ENCODE measurements around the gene CELF2.

CELF2 gene

DNA sequence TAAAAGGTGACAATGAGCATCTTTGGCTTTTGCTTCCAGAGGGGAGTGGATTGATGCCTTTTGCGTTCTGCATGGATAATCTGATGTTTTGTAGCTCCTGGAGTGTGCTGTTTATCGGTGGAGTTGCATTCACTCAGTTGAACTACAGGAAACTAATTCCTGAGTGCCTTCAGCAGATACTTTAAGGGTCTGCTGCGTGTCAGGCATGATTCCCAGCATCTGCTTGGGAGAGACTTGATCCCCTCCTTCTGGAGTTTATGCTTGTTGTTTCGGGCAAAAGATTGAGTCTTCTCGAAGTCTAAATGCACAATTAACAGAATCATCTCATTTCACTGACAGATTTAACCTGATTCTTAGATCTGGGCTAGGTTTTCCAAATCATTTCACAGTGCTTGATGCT is 46.2 kb downstream of the CELF2 start:
- no peak for DNase-seq

DNA sequence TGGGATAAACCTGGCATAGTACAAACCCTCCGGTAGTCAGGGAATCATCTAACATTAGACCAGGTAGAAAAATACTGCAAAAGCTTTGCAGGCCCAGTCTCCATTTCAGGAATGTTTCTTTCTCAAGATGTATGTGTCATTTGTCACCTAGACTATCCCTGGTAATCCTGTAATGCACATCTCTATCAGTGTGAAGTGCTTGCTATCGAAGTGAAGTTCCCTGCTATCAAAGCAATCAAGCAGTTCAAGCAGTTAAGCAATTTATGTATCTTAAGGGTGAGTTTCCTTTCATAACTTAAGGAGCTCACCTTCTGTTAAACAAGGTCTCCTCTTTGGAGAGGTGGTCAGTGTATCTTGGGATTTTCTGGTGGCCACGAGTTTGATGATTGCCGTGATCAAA is 47.2 kb downstream of the CELF2 start:
- no peak for DNase-seq

DNA sequence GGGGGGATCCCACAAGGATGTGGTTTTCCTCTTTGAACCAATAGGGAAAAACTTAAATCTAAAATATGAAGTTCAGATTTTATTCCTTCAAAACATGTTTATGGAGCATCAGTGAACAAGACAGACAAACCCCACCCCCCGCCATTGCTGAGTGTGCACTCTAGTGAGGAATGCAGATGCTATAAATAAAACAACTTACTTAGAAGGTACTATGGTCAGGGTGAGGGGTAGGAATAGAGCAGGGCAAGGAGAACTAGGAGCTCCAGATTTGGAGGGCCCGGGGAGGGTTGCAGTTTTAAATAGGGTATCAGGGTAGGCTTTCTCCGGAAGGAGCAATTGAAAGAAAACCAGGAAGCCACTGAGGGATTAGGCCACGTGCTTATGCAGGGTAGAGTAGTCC is 47.9 kb downstream of the CELF2 start:
- DNase-seq, result no peak

DNA sequence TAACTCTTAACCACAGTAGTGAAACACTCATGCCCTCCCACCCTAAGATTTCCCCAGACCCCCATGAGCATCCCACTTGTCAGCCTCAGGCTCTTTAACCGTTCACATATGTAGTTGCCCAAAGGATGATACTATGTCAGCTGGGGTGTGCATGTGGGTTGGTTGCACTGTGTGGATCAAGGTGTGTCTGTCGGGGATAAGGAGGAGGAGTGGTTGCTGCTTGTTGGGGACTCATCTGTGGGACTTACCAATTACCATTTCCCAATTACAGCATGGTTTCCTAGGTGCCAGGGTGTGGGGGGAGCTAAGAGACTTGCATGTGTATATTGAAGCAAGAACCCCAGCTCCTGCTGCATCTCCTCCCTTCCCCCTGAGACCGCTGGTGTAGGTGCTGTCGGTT is 48.8 kb downstream of the CELF2 start:
- DNase-seq, result no peak

DNA sequence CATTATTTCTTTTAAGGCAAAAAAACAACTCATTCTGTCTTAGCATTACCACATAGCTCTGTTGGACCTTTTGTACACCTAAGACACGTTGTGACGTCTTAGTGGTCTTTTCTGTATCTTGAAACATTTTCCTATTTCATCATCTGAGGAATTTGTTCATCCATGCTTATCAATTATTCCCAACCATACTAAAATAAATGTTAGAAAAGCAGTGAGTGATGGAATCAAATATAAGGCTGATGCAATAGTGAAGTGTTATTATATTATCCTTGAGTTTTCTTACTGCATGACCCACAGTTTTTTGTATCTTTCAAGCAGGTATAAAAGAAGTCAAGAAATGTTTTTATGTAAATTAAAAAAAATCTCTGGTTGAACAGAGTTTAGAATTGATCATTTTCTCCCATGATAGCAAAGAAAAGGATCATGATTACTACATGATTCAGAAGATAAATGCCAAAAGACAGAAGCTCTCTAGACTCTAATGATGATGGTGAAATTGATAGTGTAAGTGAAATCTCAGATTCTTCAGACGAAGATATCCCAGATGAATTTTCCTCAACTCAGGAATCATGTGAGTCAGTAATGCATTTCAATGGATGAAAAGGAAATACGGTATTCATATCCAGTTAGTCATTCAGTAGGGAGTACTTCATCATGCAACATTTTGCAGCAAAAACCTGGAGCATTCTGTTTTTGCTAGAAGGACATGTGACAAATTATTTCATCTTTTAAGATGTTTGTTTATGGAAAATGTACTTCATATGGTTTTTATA is 51.4 kb downstream of the CELF2 start:
- no peak for DNase-seq

DNA sequence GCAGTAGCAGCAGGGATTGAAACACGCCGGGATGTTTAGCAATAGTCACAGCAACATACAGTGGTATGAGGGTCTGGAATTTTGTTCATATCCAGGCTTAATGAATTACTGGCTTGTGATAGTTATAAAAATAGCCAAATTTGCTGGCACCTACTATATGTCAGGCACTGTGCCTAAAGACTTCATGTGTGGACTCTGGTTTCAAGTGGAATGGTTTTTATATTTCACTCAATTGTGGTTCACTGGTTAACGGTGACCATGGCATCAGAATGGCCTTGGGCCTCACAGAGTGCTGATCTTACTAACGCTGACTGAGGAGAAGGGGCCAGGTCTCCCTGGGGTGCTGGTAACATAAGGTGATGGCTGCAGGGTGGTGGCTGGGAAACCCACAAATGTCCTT is 55.7 kb downstream of the CELF2 start:
- DNase-seq, result no peak

DNA sequence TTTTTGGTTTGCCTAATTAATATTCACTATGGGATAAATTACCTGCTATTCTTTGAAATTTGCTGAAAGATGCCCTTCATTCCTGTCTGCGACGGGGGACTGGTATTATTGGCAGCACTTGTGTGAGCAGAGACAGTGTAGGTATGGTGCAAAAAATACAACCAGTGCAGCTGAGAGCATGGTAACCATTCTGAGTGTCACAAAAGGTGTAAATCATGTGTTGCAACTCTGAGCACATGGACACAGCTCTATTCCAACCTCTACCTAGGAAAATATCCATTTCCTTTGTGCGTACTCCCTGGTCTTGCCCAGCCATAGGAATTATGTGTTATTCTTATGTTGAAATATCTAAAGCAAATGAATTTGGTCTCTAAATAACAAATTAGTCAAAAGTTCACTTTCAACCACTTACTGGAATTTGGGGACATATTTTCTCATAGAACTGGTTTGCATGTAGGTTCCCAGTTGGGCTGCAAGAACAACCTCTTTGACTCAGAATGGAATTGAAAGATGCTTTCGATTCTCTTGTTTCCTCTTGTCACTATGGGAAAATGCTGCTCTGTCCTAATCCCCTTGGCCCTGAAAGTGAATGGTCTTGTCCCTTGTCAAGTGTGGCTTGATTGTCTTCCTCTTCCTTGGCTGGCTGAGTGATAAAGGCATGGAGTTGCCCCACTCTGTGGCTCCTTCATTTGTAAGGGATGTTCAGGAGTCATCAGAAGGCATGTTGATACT is 57.0 kb downstream of the CELF2 start:
- no peak for DNase-seq

DNA sequence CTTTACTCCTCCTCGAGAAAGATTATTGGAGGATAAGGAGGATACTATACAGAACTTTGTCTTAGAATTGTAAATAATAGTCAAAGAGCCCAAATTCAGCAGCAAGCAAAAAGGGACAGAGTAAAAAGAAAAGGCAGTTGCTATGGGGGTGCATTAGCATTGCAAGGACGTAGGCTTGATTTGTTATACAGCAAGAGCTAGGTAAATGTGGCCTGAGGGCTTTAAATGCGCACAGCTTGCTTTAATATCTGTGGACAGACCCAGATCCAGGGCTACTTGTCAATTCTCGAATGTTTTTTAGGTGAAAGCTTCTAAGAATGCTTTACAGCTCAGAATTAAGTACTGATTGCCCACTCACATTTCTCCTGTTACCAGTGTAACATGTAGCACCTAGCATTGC is 58.5 kb downstream of the CELF2 start:
- DNase-seq, result no peak

DNA sequence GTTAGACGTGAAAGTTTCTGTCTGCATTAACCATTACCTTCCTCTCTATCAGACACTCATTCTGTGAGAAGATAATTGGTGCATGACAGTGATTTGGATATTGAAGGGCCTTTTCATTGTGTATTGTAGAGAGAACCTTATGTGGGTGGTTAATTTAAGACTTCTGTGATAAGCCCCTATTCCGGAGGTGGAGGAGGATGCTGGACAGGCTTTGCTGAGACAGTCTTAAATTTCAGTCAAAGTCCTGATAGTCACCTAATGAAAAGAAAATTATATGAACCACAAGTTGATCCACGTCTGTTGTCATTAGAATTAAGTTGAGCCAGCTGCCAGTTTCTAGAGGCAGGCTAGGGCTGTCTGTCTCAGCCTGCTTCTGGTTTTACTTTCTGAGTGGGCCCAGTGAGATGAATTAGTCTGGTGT is 62.9 kb downstream of the CELF2 start:
- DNase-seq, result no peak

DNA sequence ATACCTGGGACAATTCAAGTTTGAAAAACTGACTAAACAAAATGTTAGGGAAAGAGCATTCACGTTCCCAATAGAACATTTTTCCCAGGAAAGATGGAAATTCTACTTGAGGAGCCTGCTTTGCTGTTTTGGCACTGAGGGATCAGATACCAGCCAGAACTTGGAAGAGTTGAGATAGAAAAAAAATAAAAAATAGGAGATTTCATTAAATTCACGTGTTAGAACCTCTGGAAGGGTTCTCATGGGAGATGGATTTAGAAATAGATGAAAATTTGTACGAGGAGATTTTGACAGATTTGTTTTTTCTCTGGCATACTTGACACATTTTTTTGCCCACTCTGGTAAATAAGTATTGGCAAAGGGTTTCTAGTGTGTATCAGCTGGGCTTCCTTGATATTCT is 63.7 kb downstream of the CELF2 start:
- DNase-seq, result no peak

DNA sequence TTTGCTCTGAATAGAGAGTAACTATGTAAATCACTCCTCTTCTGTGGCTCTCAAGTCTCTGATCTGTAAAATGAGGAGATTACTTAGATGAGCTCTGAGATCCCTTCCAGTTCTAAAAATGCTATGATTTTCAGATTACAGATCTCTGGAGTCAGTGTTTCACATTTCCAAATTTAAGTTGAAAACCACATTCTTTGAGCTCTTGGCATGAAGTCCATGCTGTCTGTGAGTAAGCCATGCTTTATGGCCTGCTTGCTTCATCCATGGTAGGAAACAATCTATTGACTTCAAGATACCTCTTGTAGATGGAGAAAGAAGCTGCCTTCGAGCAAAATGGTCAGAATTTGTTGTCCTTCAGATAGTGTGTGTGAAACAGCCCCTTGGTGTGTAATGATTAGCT is 64.9 kb downstream of the CELF2 start:
- no peak for DNase-seq

DNA sequence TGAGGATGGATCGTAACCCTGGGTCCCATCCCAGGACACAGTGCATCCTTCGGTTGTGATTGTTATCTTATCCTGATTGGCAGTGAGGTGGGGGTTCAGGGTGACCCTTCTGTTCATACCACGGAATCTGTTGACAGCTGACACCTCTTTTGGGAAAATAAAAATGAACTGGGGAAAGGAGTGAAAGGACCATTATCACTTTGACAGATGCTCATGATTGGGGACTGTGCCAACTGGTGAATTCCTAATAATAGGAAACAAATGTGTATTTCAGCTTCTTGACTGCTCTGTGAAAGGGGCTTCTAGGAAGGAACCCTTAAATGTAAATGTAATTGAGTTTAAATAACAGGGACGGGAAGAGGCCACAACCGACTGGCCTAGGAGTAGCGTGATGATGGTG is 65.4 kb downstream of the CELF2 start:
- DNase-seq, result no peak

DNA sequence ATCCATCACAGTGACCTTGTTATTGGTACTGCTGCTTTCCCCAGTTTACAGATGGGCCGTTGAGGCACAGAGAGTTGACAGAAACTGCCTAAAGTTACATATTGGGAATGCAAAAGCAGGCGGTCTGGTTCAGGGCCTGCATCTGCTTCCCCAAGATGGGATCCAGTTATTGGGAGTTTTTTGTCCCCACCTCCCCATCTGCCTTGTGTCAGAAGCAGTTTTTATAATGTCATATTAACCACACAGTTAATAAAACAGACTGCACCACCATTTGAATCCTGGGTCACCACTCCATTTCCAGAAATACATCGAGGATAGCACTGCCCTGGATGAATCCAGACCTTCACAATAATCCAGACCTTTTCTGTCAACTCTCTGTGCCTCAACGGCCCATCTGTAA is 67.9 kb downstream of the CELF2 start:
- DNase-seq, result no peak

DNA sequence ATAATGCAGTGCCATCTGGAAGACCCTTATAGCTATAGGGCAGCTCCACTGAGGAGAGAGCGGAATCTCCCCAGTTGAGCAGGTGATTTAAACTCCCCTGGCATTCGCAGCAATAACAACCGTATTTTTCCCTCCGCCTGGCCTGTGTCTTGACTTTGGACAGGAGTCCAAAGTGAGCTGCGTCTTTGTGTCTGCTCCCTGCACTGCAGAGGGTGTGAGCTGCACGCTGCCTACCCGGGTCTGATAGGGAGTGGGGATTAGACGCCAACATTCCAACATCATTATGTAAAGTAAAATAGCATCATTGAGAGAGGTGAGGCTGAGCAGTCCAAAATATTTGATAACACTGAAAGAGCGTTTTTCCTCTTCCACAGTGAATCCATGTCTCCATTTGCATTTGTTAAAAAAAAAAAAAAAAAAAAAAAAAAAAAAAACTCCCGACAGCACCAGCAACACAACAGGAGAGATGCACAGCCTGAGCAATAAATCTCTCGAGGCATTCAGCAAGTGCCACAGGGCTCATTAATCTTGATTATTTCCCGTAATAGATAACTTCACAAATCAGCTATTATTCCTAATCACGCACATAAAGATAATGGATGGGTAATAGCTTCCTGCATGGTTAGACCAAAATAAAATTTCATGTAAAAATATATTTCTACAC is 68.6 kb downstream of the CELF2 start:
- no peak for DNase-seq

DNA sequence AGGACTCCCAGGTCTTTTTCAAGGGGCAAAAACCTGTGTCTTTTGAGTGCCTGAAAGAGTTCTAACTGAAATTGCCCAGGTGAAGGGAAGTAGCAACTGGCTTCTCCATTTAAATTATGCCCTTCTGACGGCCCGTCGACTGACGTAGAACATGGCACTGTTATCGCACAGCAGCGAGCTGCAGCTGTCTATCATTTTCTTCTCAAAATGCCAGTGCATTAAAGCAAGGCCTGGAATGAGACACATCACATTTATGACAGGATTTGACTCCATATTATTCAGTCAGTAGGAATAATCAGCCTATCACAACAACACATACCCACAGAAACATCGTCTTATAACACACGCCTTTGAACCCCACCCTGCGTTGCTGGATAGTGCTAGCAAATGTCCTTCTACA is 69.7 kb downstream of the CELF2 start:
- DNase-seq, result no peak

DNA sequence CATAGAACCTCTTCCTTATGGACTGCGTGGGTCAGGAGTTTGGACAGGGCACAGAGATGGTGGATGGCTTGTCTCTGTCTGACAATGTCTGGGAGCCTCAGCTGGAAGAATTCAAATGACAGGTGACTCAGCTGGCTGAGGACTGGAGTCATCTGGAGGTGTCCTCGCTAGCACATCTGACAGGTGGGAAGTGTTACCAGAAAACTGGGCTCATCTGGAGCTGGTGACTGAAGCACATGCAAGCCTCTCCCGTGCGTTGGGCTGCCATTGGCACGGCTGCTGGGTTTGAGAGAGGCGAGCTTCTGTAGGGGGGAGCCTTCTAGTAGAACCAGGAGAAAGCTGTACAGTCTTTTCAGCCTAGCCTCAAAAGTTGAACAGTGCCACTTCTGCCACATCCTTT is 71.0 kb downstream of the CELF2 start:
- no peak for DNase-seq

DNA sequence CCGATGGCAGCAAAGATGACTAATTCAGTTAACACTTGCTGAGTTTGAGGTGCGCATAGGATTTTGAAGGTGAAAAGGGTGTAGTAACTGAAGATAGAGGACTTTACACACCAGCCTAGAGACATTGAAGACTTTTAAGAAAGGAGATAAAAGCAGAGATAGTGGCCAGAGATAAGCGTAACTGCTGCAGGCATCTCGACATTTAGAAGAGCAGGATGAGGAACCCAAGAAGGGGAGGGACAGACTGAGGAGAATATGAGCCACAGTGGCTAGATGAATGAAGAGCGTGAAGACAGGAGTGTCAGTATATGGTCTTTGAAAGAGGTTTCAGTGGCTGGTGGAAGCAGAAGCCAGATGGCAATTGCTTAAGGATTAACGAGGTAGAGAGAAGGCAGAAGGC is 71.6 kb downstream of the CELF2 start:
- no peak for DNase-seq

DNA sequence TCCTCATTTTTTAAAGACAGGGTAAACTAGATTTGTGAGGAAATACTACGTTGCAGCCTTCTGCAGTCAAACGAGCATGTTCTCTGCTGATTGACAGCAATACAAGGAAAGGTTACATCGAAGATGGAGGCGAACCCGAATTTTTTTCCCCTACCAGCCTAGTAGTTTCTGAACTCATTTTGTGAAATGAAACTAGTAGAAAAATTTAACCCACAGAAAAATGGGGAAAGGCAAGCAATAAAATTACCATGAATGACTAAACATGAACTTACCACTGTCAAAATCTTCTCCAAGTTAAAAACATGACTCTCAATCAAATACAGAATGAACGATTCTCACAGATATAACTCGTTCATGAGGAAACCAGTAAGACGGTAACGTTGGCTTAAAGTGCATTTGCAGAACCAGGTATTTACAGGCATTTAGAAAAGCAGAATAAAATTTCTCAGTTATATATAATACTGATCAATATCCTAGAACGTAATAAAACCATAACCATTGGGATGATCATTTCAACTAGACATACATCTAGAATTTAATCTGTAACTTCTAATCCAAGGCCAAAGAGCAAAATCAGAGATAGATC is 73.9 kb downstream of the CELF2 start:
- no peak for DNase-seq

DNA sequence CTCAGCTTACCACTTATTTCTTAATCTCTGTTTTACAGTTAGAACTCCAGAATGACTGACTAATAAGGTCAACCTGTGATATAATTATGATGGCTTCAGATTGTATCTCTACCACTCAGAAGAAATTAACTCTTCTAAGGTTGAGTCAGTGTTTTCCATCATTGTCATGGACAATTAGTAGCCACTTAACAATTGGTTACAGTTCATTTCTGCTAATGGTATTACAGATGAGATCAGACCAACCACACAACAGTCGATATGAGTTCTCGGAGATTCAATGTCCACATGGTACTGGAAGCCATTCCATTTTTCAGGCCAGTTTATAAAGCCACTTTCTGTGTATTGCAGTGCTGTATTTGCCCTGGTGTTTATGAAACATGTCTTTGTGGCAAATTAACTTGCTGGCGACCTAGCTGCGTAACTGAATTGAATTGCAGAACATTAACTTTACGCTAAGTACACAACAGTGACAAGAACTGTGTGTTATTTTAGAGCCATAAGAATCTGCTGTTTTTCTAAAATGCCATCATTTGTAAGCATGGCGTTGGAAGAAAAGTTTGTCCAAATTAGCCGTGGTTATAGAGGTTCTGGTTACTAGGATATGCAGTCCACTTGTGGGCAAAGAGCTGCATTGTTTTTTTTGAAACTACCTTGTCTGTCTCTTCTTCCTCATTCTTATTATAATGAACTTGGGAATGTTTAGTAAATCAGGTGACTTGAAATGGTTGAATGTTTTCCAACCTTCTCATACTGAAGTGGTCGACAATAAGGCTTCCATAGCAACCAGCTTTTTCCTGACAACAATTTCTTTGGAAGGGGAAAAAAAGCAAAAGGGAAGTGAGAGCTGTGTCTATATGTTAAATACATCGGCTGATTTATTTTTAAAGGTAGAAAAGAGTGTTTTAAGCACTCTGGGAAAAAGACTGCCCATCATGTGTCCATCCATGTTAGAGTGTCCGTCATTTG is 76.4 kb downstream of the CELF2 start:
- DNase-seq, result no peak

DNA sequence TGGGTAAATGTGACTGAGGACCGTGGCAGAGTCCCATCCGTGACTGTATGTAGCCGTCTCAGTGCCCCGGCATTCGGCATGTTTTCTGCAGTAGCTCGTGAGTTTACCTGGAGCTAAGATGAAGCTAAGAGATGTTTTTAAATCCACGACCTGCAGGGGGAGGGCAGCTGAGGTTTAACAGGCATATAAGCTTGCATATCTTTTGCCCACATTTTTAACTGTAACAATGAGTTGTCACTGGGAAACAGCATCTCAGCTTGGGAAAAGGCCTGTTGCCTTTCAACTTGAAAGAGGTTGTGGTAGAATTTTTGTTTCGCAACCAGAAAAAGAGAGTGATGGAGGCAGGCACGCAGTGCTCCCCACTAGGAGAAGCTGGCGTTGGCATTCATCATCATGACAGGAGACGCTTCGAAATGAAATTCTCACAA is 77.7 kb downstream of the CELF2 start:
- DNase-seq, result no peak

DNA sequence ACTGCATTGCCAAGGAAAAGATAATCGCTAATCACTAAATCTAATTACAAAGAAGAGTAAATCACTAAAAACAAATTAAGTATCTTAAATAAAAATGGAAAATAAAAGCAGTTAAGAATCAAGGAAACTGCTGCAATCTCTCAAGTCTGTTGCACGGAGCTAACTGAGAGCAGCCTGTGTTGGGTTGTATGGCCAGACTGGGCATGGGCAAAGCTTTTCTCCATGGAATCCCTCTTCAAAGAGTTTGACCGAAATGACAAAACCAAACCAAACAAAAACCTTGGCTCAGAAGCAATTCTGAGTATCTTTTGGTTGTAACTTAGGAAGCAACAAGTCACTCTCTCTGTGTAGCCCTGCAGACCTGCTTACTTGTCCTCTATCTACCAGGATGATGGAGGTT is 78.8 kb downstream of the CELF2 start:
- DNase-seq, result no peak

DNA sequence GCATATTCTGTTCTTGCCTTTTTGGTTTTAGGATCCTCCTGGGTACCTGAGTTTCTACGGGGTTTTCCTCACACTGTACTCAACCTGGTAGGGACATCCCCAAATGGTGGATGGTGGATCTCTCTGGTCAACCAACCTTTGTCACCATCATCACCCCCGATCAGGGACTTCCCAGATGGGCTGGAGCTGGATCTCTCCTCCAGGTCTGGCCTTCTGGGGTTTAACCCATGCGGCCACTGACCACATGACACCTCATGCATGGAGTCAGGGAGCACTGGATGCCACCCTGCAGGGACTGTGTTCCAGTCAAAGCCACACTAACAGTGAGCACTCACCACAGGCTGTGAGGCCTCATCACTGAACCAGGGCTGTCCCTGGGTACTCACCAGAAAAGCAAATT is 80.0 kb downstream of the CELF2 start:
- DNase-seq, result no peak

DNA sequence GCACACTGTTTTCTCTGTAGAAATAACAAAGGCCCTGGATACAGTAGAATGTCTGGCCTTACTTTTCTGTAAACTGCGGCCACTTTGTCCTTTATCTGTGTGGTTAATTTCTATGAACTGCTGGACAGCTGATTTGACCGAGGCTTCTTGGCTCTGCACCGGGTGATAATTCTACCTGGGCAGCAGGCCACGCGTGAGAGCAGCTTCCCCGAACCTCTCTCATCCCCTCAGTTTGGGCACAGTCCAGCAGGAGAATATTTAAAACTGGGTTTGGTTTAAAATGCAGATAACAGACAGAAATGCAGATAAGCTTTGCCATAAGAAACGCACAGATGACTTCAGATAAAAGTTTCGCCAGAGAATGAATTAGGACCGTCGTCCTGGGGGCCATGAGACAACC is 81.0 kb downstream of the CELF2 start:
- no peak for DNase-seq
